K562 treated with DMSO at 1 percent for 12 hours (cell line): ENCODE results near the gene EIF4G1. TPM values are rescaled to one million over a fixed set of nuclear protein-coding genes. Genes with fewer than 3 reads are reported as not detected.

Source experiments
- total RNA-seq: library from RNA; unstranded; fragments of 300-600 nt; gene quantifications from 2 replicates; pipeline ENCODE4 v1.2.3, GENCODE V29; 2022; ENCODE audit not compliant: insufficient read depth

EIF4G1 gene
- total RNA-seq, result 136 and 214 TPM in 2 replicates

GRCh38 chr3:184314363-184314699 is at the start of gene EIF4G1:
TSS of gene EIF4G1 (plus strand) at chr3:184314606. CDS start at chr3:184315797, 1,191 bp downstream.

GRCh38 chr3:184275961-184276910 is 38.2 kb upstream of the EIF4G1 start, which contains the start of gene ECE2:
TSS of gene ECE2 (plus strand) at chr3:184276022. CDS start at chr3:184276154, 132 bp downstream.

DNA sequence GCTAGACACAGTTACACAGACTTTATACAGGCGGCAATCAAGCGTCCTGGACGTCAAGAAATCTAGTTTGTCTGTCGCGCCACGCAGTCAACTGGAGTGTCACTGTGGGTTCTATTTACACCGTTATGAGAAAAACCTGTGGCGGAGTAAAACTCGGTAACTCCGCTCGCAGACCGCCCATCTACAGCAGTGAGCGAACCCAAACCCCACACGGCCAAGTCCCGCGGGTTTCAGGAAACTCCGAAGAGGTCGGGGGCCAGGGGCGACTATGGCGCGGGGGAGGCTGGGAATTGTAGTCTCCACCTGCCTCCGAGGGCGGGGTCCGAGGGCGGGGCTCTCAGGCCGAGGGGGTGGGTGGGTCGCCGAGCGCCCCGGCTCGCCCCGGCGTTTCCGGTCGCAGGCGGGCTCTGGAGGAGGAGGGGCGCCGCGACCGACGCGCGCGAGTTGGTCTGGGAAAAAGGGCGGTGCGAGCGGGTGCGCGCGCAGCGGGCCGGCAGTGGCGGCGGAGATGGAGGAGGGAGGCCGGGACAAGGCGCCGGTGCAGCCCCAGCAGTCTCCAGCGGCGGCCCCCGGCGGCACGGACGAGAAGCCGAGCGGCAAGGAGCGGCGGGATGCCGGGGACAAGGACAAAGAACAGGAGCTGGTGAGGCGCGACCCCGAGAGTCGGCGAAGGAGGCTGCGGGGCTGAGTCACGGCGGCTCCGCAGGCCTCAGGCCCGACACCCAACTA is 15.5 kb upstream of the EIF4G1 start, which contains the start of gene PSMD2:
PSMD2 (plus strand) TSS at position 483 of the 729 bp plus-strand sequence; CDS start at position 509, 26 bp downstream.

GRCh38 chr3:184337399-184337714 is 23.0 kb downstream of the EIF4G1 start, which contains the start of gene FAM131A:
TSS of gene FAM131A (plus strand) at chr3:184337600. CDS start at chr3:184337631, 31 bp downstream.

DNA sequence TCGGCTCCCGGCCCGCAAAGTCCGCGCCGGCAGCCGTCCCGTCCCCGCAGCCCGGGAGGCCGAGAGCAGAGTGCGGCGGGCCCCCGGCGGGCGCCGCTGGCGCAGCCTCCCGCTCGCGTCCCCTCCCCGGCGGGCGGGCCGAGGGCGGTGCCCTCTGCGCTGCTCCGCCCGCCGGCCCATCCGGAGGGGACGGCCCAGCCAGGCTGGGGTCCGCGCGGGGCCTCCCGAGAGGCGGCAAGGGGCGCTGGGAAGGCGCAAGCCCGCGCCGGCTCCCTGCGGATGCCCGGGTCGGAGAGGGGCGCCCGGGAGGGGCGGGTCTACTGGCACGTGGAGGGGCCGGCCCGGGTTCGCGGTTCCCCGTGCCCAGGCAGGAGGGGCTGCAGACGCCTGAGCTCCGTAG is 47.1 kb downstream of the EIF4G1 start, which contains the start of the genes CLCN2 and POLR2H:
CLCN2 (minus strand) TSS at position 74 of the 400 bp plus-strand sequence. CDS start 126 bp downstream, outside the sequence.
POLR2H (plus strand) TSS at position 179 of the 400 bp plus-strand sequence. CDS start 1,783 bp downstream, outside the sequence.

DNA sequence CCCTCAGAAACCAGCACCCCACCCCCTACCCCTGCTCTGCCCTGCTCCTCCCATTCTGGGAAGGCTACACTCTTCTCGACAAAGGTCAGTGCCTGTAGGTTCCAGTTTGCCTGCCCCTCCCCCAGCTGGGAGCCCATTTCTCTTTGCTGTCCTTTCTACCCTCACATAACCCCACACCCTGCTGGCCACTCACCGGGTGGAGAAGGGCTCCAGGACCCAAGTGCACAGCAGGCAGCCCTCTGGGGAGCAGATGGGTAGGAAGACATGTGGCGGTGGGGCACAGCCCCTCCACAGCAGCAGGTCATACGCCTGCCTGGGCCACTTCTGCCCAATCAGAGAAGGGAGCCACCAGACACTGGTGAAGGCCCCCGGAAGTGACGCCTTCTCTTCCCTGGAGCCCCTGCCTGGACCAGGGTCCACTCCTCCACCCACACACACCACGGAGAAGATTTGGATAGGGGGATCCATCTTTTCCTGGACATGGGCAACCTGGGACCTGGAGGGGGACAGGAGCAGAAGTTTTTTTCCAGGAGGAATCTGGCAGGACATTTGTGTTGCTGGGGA is 63.6 kb downstream of the EIF4G1 start, which contains the start of gene THPO:
THPO (minus strand) TSS at position 326 of the 564 bp plus-strand sequence. CDS start 1,948 bp downstream, outside the sequence.

GRCh38 chr3:184379358-184380184 is 65.2 kb downstream of the EIF4G1 start, which contains the start of gene CHRD:
TSS of gene CHRD (plus strand) at chr3:184380054. CDS start at chr3:184380319, 265 bp downstream.

Other genes starting within 250 kb of the EIF4G1 start
- gene HTR3E, start 217.5 kb upstream of the EIF4G1 start, total RNA-seq, result not detected in 2 replicates
- 43.2 and 69.8 TPM in 2 replicates for gene EIF2B5, start 179.2 kb upstream of the EIF4G1 start, total RNA-seq
- gene DVL3, start 159.2 kb upstream of the EIF4G1 start, total RNA-seq, result 18.5 and 63.6 TPM in 2 replicates
- gene AP2M1, start 139.8 kb upstream of the EIF4G1 start, total RNA-seq, result 473 and 546 TPM in 2 replicates
- gene ABCF3, start 128.4 kb upstream of the EIF4G1 start, total RNA-seq, result 37.1 and 46.9 TPM in 2 replicates
- gene VWA5B2, start 85.0 kb upstream of the EIF4G1 start, total RNA-seq, result not detected in 2 replicates
- 64.3 and 90.9 TPM in 2 replicates for gene ALG3, start 65.6 kb upstream of the EIF4G1 start, total RNA-seq
- gene EEF1AKMT4, start 64.9 kb upstream of the EIF4G1 start, total RNA-seq, result 10.6 and 16.2 TPM in 2 replicates
- gene CAMK2N2, start 53.1 kb upstream of the EIF4G1 start, total RNA-seq, result not detected in 2 replicates
- not detected in 2 replicates for gene ECE2, start 38.6 kb upstream of the EIF4G1 start, total RNA-seq
- 273 and 379 TPM in 2 replicates for gene PSMD2, start 15.4 kb upstream of the EIF4G1 start, total RNA-seq
- 15.2 and 18.3 TPM in 2 replicates for gene FAM131A, start 23.0 kb downstream of the EIF4G1 start, total RNA-seq
- gene CLCN2, start 47.0 kb downstream of the EIF4G1 start, total RNA-seq, result 5.2 and 12.0 TPM in 2 replicates
- gene POLR2H, start 47.1 kb downstream of the EIF4G1 start, total RNA-seq, result 101 and 109 TPM in 2 replicates
- 0.62 TPM in 1 of 2 replicates, not detected in the other for gene THPO, start 63.6 kb downstream of the EIF4G1 start, total RNA-seq
- gene CHRD, start 65.4 kb downstream of the EIF4G1 start, total RNA-seq, result 0.41 and 3.4 TPM in 2 replicates
- gene EPHB3, start 247.2 kb downstream of the EIF4G1 start, total RNA-seq, result not detected in 2 replicates